GM21619 (cell line): ENCODE results near the gene PDE4D.

Experiments
- ATAC-seq: cut with Tn5 transposase; IDR thresholded peaks from one replicate; pipeline ENCODE4 v1.9.1; 2021; ENCODE audit not compliant: unreplicated experiment

PDE4D gene

GRCh38 chr5:59245198-59245597, 648.3 kb downstream of the PDE4D start:
- ATAC-seq: no peak

DNA sequence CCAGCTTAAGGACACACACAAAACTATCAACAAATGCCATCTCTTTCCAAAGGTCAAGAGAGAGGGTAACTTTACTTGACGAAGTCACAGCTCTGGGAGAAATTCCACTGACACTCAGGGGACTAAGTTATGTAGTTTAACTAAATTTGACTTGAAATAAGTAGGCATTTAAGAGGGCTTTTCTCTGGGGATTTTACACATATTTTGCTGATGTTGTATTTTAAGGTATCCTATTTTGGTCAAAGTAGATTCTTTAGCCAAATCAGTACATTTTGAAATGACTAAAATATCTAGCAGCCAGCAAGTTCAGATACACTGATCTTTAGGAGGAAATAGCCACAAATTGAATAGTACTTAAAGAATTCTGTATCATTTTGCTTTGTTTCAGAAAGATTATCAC, 652.0 kb downstream of the PDE4D start:
- ATAC-seq: no peak

- no peak for ATAC-seq
Observed at GRCh38 chr5:59241119-59241518, 652.4 kb downstream of the PDE4D start.

- ATAC-seq: peak; percentile 70
Observed at GRCh38 chr5:59238126-59238902, 655.2 kb downstream of the PDE4D start.

DNA sequence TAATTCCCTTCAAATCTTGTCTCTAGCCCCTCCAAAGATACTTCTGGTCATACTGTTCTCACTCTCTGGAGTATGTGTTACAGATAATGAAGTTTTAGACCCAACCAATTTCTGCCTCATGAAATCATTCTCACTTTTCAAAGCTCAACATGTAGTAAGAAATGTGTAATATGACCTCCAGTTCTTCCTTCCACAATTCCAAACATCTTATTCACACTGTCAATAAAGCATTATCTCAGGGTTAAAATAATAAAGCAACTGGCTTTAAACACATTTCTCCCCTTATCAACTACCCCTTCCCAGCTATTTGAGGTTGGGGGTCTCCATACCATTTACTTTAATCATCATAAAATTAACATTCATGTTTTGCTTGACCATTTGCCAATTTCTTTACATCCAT, 656.5 kb downstream of the PDE4D start:
- ATAC-seq: no peak

DNA sequence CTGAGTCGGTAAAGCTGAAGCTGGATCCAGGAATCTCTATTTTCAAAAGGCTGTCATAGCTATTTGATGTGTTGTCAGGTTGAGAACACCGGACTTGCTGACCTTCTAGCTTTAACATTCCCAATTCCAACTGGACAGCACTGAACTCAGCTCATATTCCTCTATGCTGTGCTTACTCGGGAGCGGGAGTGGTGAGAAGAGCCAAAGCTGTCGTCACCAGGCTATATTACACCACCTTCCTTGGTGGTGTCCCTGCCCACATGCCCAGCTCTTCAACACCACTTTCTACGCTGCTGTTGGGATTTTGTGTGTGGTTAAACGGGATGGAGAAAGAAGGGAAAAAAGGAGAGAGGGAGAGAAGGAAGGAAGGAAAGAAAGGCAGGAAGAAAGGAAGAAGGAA, 657.1 kb downstream of the PDE4D start:
- ATAC-seq: no peak

DNA sequence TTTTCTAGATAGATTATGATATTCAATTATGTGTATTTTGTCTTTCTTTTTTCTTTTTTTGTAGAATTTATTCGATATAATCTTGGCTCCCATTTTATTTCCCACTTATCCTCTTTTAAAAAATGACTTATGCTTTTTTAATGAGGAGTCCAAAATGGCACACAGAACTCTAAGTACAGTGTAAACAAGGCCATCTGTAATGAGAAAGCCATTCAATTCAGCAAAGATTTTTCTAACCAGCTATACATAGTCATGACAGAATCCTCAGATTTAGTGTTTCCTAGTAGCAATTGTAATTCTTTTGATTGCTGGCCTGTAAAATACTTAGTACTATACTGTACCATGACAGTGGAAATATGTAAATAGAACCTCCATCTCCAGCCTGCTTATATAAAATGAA, 659.3 kb downstream of the PDE4D start:
- no peak for ATAC-seq

DNA sequence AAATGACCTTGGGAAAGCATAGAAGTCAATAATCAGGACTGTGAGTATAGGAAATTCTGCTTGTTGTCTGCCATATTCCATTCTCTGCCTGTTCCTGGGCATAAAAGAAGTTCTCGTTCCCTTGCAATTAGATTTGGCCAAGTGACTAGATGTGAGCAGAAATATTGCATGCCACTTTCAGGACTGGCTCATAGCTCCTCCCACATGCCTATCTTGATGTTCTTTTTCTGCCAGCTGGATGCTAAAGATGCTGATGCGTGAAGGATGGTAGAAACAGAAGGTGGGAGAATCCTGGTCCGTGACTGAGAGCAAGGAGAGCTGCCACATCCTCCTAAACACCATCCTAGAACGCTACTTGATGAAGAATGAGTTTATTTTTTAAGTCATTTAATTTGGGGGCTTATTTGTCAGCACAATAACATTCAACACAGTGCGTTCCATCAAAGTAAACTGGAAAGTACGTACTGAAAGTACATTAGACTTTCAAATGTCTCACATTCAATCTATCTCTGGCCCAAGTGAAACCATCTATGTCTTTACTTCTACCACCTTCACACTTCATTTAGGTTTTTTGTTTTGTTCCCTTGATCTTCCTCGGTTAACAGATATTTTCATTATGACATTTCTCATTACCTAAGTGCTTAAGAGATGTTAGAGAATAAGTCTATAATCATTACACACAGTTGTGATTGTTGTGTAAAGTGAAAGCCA, 662.1 kb downstream of the PDE4D start:
- no peak for ATAC-seq

DNA sequence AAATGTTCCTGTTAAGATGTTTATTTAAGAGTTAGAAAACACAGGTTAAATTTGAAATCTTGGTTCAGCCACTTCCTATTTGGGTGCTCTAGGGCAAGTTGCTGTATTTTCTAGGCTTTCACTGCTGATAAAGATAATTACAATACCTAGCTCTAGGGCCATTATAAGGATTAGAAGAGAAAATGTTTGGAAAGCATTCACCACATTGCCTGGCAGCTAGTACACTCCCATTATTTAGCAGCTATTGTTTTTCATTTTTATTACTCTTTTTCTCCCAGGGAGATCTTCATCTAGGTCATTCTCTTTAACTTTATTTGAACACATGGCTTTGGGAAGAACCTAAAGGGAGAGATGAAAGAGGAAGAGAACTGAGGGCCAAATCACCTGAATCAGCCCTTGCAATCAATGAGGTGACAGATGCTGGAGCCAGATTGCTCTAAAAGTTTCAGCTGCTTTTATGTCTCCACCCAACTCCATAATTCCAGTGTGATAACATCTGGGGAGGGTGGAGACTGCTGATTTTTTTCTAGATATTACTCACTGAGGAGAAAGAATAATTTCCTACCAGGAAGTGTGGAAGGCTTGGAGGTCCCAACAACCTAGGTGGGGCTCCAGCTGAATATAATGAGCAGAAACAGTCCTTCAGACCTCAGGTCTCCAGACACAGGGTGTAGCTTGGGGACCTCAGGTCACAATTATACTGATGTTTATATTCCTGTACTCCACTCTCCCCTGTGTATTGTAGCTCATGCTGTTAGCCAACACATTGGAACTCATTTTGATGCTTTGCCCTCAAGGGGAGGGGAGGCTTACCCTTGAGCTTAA, 670.6 kb downstream of the PDE4D start:
- no peak for ATAC-seq

DNA sequence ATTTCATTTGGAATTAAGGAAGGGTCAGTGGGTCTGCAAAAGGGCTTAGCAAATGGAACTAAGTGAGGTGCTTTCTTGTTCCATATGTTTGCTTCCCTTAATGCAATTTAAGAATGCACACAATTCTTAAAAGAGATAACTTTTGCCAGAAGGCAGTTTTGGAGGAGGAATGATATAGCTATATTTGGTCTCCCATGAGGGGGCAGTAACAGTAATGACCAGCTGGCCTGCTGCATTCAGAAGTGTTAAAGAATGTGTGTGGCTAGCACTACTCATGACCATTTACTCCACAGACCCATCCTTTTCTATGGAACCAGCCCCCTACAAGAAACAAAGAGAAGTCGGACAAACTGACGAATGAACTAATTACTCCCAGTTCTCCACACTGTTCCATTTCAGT, 671.8 kb downstream of the PDE4D start:
- ATAC-seq: no peak

DNA sequence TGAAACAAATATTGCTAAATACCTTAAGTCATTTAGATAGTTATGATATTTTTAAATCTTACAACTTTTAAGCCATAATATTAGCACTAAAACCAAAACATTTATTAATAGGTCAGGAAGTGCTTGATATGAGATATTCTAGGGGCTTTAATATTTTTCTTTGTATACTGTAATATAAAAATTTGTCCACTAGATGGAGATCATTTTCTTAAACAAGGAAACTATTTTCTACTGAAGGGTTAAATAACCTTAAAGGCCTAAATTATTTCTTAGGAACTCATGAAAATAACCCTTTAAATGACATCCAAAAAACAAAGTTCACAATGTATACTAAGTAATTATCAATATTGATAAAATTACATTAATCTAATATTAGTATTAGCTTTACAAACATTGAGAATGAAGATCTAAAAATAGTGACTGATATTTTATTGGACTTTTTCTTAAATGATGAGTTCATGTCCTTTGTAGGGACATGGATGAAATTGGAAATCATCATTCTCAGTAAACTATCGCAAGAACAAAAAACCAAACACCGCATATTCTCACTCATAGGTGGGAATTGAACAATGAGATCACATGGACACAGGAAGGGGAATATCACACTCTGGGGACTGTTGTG, 675.0 kb downstream of the PDE4D start:
- ATAC-seq: no peak

DNA sequence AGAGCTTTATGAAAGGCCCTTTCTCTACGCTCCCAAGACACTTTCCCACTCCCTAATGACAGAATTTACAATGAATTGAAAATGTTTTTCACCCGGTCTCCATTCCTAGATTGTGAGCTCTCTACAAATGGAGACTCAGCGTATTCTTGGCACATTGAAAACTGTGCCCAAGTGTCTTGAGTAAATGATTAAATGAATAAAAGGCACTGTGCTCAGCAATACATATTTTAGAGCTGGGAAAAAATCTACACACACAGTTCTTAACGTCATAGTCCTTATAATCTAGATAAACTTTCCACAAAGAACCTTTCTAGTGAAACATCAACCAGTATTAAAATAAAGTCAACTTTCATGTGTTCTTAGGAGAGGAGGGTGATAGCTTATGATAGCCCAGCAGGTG, 676.7 kb downstream of the PDE4D start:
- ATAC-seq: no peak

- ATAC-seq: no peak
Observed at GRCh38 chr5:59212596-59212995, 680.9 kb downstream of the PDE4D start.

GRCh38 chr5:59209758-59210359, 683.7 kb downstream of the PDE4D start:
- ATAC-seq: no peak

DNA sequence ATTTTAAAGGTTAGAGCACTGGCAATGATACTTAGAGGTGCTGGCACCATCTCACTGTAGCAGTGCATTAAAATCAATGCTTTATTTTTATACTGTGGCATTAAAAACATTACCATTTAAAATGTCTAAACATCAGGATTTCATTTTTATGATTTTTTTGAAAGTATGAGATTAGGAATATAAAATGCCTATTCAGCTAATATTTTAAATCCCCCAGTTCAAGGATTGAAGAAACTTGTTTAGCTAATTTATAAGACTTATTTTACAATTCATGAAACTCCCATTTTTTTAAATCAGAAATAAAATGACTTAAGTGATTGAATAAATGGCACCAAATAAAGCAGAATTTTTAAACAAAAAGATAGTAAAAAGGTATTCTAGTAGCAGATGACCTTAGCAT, 685.1 kb downstream of the PDE4D start:
- ATAC-seq: no peak

- ATAC-seq: no peak
Observed at GRCh38 chr5:59207401-59207800, 686.1 kb downstream of the PDE4D start.

- ATAC-seq: no peak
Observed at GRCh38 chr5:59206132-59206581, 687.4 kb downstream of the PDE4D start.

DNA sequence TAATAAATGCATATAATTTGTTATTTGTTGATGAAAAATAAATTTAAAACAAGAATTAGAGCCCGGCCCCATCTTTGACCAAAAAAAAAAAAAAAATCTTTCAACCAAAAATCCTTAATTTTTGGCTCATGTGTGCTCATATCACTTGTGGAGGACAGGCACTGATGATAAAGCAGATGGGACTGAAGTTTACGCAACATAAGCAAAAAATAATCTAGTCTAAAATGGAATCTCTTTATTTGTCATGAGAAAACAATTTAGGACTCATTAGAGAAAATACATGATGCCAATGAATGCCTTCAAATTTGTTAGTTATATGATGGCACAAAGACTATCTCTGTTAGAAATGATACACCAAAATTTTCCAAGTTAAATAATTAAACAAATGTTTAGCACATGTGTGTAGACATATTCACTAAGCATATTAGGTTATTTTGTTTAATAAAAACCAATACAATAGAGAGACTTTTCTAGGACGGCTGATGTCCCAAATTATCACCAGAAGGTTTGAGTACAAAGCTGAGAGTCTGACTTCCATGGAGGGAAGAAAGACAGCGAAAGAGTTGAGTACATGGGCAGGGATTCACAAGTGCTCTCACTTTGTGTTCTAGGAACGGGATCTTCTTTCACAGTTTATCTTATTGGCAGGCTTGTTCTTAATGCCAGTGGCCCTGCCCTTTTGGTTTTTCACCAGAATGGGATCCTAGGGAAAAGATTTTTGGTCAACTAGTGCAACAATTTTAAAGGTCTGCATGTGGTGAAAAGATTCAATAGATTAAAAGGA, 689.2 kb downstream of the PDE4D start:
- no peak for ATAC-seq

DNA sequence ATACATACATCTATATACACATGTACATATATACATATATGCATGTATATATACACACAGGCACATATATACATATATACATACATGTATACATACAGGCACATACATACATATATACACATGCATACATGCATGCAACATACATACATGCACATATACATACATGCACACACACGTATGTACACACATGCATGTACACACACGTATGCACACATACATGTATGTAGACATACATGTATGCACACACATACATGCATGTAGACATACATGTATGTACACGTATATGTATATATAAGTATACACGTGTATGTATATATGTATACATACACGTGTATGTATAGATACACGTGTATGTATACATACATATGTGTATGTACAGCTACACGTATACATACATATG, 693.7 kb downstream of the PDE4D start:
- no peak for ATAC-seq

- no peak for ATAC-seq
Observed at GRCh38 chr5:59198832-59199231, 694.7 kb downstream of the PDE4D start.
